ENCODE data around the gene IL2RA. TPM values are rescaled to one million over a fixed set of nuclear protein-coding genes. Genes with fewer than 3 reads are reported as not detected.

IL2RA gene
- total and polyA plus RNA-seq, 2 experiments from 2014 or later, result not detected

DNA sequence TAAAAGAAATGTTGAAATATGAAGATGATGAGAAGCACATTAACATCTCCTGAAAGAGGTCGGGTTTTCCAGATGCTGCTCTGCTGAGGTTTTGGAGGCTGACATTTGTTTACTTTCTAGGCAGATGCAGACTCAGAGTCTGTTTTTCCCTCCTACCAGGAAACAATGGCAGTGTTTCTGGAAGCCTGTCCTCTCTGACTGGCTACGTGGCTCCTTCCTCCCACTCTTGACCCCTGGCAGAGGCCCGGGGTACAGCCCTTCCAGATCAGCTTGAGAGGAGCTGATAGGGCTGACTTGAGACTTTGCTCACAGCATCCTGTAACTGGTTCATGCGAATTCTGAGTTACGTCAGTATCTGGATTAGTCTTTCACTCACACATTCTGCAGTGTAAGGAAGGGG lies 43.7 kb downstream of the IL2RA start:
- H3K36me3 Mint-ChIP-seq (ENCODE audit: low read depth), result no peaks in the 10 kb centered on the region
- Histone ChIP-seq H3K27ac (ENCODE audit: low read depth) (no peak overlapping the region), H3K36me3 (ENCODE audit: insufficient read depth) (no peaks in the 10 kb centered on the region), H3K27me3 (ENCODE audit: insufficient read depth) (no peaks in the 10 kb centered on the region), H3K4me3 (no peak overlapping the region), H3K4me2 (no peak overlapping the region), H3K79me2 (replicated peaks; ENCODE audit: insufficient read depth) (no peaks in the 10 kb centered on the region), H2AFZ (no peak overlapping the region), H3K4me1 (ENCODE audit: insufficient read depth) (no peaks in the 10 kb centered on the region), H3F3A (replicated peaks; ENCODE audit: low read depth) (no peaks in the 10 kb centered on the region), H4K20me1 (replicated peaks; ENCODE audit: insufficient read depth) (no peaks in the 10 kb centered on the region), H3K9me2 (ENCODE audit: insufficient read depth) (no peaks in the 10 kb centered on the region)
- ATAC-seq, result no peak
- DNase-seq (ENCODE audit: low spot score), result no peak
- no peaks in the 10 kb centered on the region for H3K9me3 Mint-ChIP-seq
- no peak for TF ChIP-seq CREB1 (CRISPR knock-in tag; IDR thresholded peaks at IDR 0.05; ENCODE audit: low read depth)
- TF ChIP-seq ZNF331 (CRISPR knock-in tag; IDR thresholded peaks at IDR 0.05; ENCODE audit: low read depth), result no peak
- TF ChIP-seq EZH2 (IDR thresholded peaks at IDR 0.05; ENCODE audit: low read depth, unreplicated experiment), result no peak
- no peak for TF ChIP-seq EZH2phosphoT487 (IDR thresholded peaks at IDR 0.05; ENCODE audit: unreplicated experiment)
- TF ChIP-seq JUNB (IDR thresholded peaks at IDR 0.05; ENCODE audit: unreplicated experiment), result no peak
- TF ChIP-seq POLR2AphosphoS5 (IDR thresholded peaks at IDR 0.05; ENCODE audit: low read depth), result no peak
- no peak for TF ChIP-seq ZNF114 (CRISPR knock-in tag; IDR thresholded peaks at IDR 0.05)
- H3K4me1 Mint-ChIP-seq, result peaks cover 5% of the 10 kb centered on the region
- H3K27ac Mint-ChIP-seq, result no peak overlapping the region
- no peak overlapping the region for H3K4me3 Mint-ChIP-seq
- H3K27me3 Mint-ChIP-seq (ENCODE audit: insufficient read depth, low read depth, poor library complexity), result peaks cover 6% of the 10 kb centered on the region

GRCh38 chr10:6017781-6018354 lies 44.3 kb downstream of the IL2RA start:
- peaks cover 6% of the 10 kb centered on the region for H3K4me1 Mint-ChIP-seq
- Histone ChIP-seq H3F3A (replicated peaks; ENCODE audit: low read depth) (no peaks in the 10 kb centered on the region), H3K36me3 (ENCODE audit: insufficient read depth) (no peaks in the 10 kb centered on the region), H4K20me1 (replicated peaks; ENCODE audit: insufficient read depth) (no peaks in the 10 kb centered on the region), H3K4me3 (no peak overlapping the region), H3K27me3 (ENCODE audit: insufficient read depth) (no peaks in the 10 kb centered on the region), H3K79me2 (replicated peaks; ENCODE audit: insufficient read depth) (no peaks in the 10 kb centered on the region), H3K27ac (ENCODE audit: low read depth) (no peak overlapping the region), H2AFZ (no peak overlapping the region), H3K4me1 (ENCODE audit: insufficient read depth) (no peaks in the 10 kb centered on the region), H3K9me2 (ENCODE audit: insufficient read depth) (no peaks in the 10 kb centered on the region), H3K4me2 (no peak overlapping the region)
- H3K4me3 Mint-ChIP-seq, result no peak overlapping the region
- ATAC-seq (no peak), DNase-seq (ENCODE audit: low spot score) (no peak)
- H3K9me3 Mint-ChIP-seq, result no peaks in the 10 kb centered on the region
- H3K27ac Mint-ChIP-seq, result no peak overlapping the region
- H3K27me3 Mint-ChIP-seq (ENCODE audit: insufficient read depth, low read depth, poor library complexity), result peaks cover 6% of the 10 kb centered on the region
- H3K36me3 Mint-ChIP-seq (ENCODE audit: low read depth), result no peaks in the 10 kb centered on the region
- TF ChIP-seq ETS1 (IDR thresholded peaks at IDR 0.05), result no peak
- TF ChIP-seq, protein P1, sequence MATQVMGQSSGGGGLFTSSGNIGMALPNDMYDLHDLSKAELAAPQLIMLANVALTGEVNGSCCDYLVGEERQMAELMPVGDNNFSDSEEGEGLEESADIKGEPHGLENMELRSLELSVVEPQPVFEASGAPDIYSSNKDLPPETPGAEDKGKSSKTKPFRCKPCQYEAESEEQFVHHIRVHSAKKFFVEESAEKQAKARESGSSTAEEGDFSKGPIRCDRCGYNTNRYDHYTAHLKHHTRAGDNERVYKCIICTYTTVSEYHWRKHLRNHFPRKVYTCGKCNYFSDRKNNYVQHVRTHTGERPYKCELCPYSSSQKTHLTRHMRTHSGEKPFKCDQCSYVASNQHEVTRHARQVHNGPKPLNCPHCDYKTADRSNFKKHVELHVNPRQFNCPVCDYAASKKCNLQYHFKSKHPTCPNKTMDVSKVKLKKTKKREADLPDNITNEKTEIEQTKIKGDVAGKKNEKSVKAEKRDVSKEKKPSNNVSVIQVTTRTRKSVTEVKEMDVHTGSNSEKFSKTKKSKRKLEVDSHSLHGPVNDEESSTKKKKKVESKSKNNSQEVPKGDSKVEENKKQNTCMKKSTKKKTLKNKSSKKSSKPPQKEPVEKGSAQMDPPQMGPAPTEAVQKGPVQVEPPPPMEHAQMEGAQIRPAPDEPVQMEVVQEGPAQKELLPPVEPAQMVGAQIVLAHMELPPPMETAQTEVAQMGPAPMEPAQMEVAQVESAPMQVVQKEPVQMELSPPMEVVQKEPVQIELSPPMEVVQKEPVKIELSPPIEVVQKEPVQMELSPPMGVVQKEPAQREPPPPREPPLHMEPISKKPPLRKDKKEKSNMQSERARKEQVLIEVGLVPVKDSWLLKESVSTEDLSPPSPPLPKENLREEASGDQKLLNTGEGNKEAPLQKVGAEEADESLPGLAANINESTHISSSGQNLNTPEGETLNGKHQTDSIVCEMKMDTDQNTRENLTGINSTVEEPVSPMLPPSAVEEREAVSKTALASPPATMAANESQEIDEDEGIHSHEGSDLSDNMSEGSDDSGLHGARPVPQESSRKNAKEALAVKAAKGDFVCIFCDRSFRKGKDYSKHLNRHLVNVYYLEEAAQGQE (IDR thresholded peaks at IDR 0.05; ENCODE audit: unreplicated experiment), result no peak
- TF ChIP-seq STAT1 (IDR thresholded peaks at IDR 0.05; ENCODE audit: unreplicated experiment), result no peak
- TF ChIP-seq ZNF331 (CRISPR knock-in tag; IDR thresholded peaks at IDR 0.05; ENCODE audit: low read depth), result no peak
- TF ChIP-seq JUNB (IDR thresholded peaks at IDR 0.05; ENCODE audit: unreplicated experiment), result no peak
- TF ChIP-seq ZNF114 (CRISPR knock-in tag; IDR thresholded peaks at IDR 0.05), result no peak
- no peak for TF ChIP-seq EZH2phosphoT487 (IDR thresholded peaks at IDR 0.05; ENCODE audit: unreplicated experiment)
- no peak for TF ChIP-seq POLR2AphosphoS5 (IDR thresholded peaks at IDR 0.05; ENCODE audit: low read depth)
- TF ChIP-seq, protein P2, sequence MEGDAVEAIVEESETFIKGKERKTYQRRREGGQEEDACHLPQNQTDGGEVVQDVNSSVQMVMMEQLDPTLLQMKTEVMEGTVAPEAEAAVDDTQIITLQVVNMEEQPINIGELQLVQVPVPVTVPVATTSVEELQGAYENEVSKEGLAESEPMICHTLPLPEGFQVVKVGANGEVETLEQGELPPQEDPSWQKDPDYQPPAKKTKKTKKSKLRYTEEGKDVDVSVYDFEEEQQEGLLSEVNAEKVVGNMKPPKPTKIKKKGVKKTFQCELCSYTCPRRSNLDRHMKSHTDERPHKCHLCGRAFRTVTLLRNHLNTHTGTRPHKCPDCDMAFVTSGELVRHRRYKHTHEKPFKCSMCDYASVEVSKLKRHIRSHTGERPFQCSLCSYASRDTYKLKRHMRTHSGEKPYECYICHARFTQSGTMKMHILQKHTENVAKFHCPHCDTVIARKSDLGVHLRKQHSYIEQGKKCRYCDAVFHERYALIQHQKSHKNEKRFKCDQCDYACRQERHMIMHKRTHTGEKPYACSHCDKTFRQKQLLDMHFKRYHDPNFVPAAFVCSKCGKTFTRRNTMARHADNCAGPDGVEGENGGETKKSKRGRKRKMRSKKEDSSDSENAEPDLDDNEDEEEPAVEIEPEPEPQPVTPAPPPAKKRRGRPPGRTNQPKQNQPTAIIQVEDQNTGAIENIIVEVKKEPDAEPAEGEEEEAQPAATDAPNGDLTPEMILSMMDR (conservative IDR thresholded peaks at IDR 0.05; ENCODE audit: low read depth in 2 of 2), result no peak
- no peak for TF ChIP-seq CREB1 (CRISPR knock-in tag; IDR thresholded peaks at IDR 0.05; ENCODE audit: low read depth)
- TF ChIP-seq NANOG (IDR thresholded peaks at IDR 0.05; ENCODE audit: borderline replicate concordance), result no peak

Data from GM23338 (cell line).